HCT116 (cell line): ENCODE data around the gene SSB. TPM values are rescaled to one million over a fixed set of nuclear protein-coding genes. Genes with fewer than 3 reads are reported as not detected.

Experiments
- ATAC-seq: fragments of 200-7000 bp; cut with Tn5 transposase; 2 replicates; pipeline ENCODE4 v1.9.1; 2020; ENCODE audit warnings: mild to moderate bottlenecking, moderate library complexity
- BruUV-seq: library from RNA; stranded (reverse); fragments of 400-500 nt; replicated peaks from 2 replicates; lab custom pipeline; 2021; lab: Mats Ljungman, UMichigan
- CTCF ChIA-PET: fragments of 300-600 bp; sonication (Branson Sonifier 250); formaldehyde crosslinking; loops from one replicate; lab custom pipeline; 2021; ENCODE audit warnings: antibody characterized with exemption; lab: Charles Lee
- POLR2A ChIA-PET: fragments of 300-600, 350-600 bp; sonication (Branson Sonifier 250); formaldehyde crosslinking; loops from one replicate; lab custom pipeline; 2021; ENCODE audit warnings: antibody characterized with exemption; lab: Charles Lee
- RAD21 ChIA-PET, 2 experiments: fragments of 300-600 bp; sonication (Branson Sonifier 250); formaldehyde crosslinking; loops; one replicate each; lab custom pipeline; 2023; ENCODE audit warnings: low total read pairs in 2 of 2; ENCODE audit not compliant: uncharacterized antibody in 2 of 2, unreplicated experiment in 2 of 2, low non-redundant PET in 1 of 2; lab: Charles Lee
- DNase-seq: peaks from one replicate; pipeline ENCODE4 v3.0.0-alpha.2; 2010; ENCODE audit warnings: low read depth, low spot score
- H2AFZ ChIP-seq: fragments of 200-600 bp; shearing (Covaris generic), sonication (generic); 2 replicates; pipeline ENCODE4 v1.6.1; 2017; ENCODE audit warnings: low read depth, mixed run types, mixed read lengths, antibody characterized with exemption, low read length; ENCODE audit not compliant: poor library complexity, severe bottlenecking
- H3K27ac ChIP-seq: 2 replicates; pipeline ENCODE4 v1.5.1; 2012; ENCODE audit warnings: low read depth, low read length
- H3K27me3 ChIP-seq: fragments of 200-600 bp; sonication (generic); 2 replicates; pipeline ENCODE4 v1.6.1; 2016; ENCODE audit warnings: mixed run types, low read length, mixed read lengths; ENCODE audit not compliant: insufficient read depth
- H3K36me3 ChIP-seq, 2 experiments: fragments of 200-500 bp in 1 of 2; fragments of 200-600 bp in 1 of 2; sonication (Bioruptor generic) in 1 of 2; sonication (generic) in 1 of 2; 2 replicates each; pipeline versions ENCODE4 v1.5.1 to v1.6.1; 2014 to 2016; ENCODE audit warnings: low read length in 2 of 2, inconsistent platforms in 1 of 2, mixed read lengths in 1 of 2, mixed run types in 1 of 2; ENCODE audit not compliant: insufficient read depth in 2 of 2, control insufficient read depth in 1 of 2
- H3K4me1 ChIP-seq, 2 experiments: fragments of 200-600 bp in 1 of 2; sonication (generic) in 1 of 2; 2 replicates each; pipeline versions ENCODE4 v1.5.1 to v1.6.1; 2012 to 2017; ENCODE audit warnings: low read length in 2 of 2, inconsistent platforms in 1 of 2, mild to moderate bottlenecking in 1 of 2, mixed read lengths in 1 of 2, mixed run types in 1 of 2, moderate library complexity in 1 of 2; ENCODE audit not compliant: insufficient read depth in 2 of 2, control insufficient read depth in 1 of 2
- H3K4me2 ChIP-seq: fragments of 200-600 bp; sonication (generic); 2 replicates; pipeline ENCODE4 v1.6.1; 2017; ENCODE audit warnings: mixed run types, low read length, mixed read lengths
- H3K4me3 ChIP-seq, 2 experiments: fragments of 200-600 bp in 1 of 2; sonication (generic) in 1 of 2; replicated peaks in 1 of 2; 2 replicates each; pipeline ENCODE4 v1.5.1; 2011 to 2016; ENCODE audit warnings: low read length in 2 of 2, control low read depth in 1 of 2, low read depth in 1 of 2, mild to moderate bottlenecking in 1 of 2, mixed read lengths in 1 of 2, mixed run types in 1 of 2
- H3K79me2 ChIP-seq: fragments of 200-600 bp; sonication (generic); 2 replicates; pipeline ENCODE4 v1.6.1; 2017; ENCODE audit warnings: mild to moderate bottlenecking, mixed run types, low read length, moderate library complexity, mixed read lengths; ENCODE audit not compliant: insufficient read depth
- H3K9ac ChIP-seq: fragments of 200-600 bp; sonication (generic); 2 replicates; pipeline ENCODE4 v1.6.1; 2016; ENCODE audit warnings: low read length, mixed read lengths
- H3K9me2 ChIP-seq: fragments of 200-600 bp; sonication (generic), shearing (Covaris generic); 2 replicates; pipeline ENCODE4 v1.6.1; 2017; ENCODE audit warnings: mixed run types, mild to moderate bottlenecking, moderate library complexity; ENCODE audit not compliant: insufficient read depth
- H3K9me3 ChIP-seq, 2 experiments: fragments of 200-500 bp in 1 of 2; fragments of 200-600 bp in 1 of 2; sonication (Bioruptor generic) in 1 of 2; sonication (generic) in 1 of 2; 2 replicates each; pipeline ENCODE4 v1.6.1; 2014 to 2017; ENCODE audit warnings: low read length in 2 of 2, mixed read lengths in 2 of 2, inconsistent platforms in 1 of 2, low read depth in 1 of 2, mild to moderate bottlenecking in 1 of 2, mixed run types in 1 of 2, moderate library complexity in 1 of 2; ENCODE audit not compliant: control insufficient read depth in 1 of 2, insufficient read depth in 1 of 2
- H4K20me1 ChIP-seq: fragments of 200-600 bp; sonication (generic), shearing (Covaris generic); 2 replicates; pipeline ENCODE4 v1.6.1; 2017; ENCODE audit warnings: mixed run types, mild to moderate bottlenecking, moderate library complexity; ENCODE audit not compliant: insufficient read depth
- ATF3 ChIP-seq: IDR thresholded peaks from 2 replicates; pipeline ENCODE4 v1.6.1; 2012
- CBX3 ChIP-seq: IDR thresholded peaks from 2 replicates; pipeline ENCODE4 v1.6.1; 2012; ENCODE audit warnings: low read depth
- EGR1 ChIP-seq: IDR thresholded peaks from 2 replicates; pipeline ENCODE4 v1.6.1; 2012; ENCODE audit warnings: low read depth
- ELF1 ChIP-seq: IDR thresholded peaks from 2 replicates; pipeline ENCODE4 v1.6.1; 2012; ENCODE audit warnings: low read depth, borderline replicate concordance
- EZH2 ChIP-seq: fragments of 200-600 bp; sonication (generic); IDR thresholded peaks from 2 replicates; pipeline ENCODE4 v1.6.1; 2017; ENCODE audit warnings: antibody characterized with exemption, mixed run types
- FOSL1 ChIP-seq: IDR thresholded peaks from 2 replicates; pipeline ENCODE4 v1.6.1; 2012; ENCODE audit warnings: low read depth
- JUND ChIP-seq: IDR thresholded peaks from 2 replicates; pipeline ENCODE4 v1.6.1; 2012
- REST ChIP-seq: IDR thresholded peaks from 2 replicates; pipeline ENCODE4 v1.6.1; 2012; ENCODE audit warnings: low read depth
- SIN3A ChIP-seq: IDR thresholded peaks from 2 replicates; pipeline ENCODE4 v1.6.1; 2012; ENCODE audit warnings: low read depth
- SP1 ChIP-seq: IDR thresholded peaks from 2 replicates; pipeline ENCODE4 v1.6.1; 2012; ENCODE audit warnings: low read depth
- SRF ChIP-seq: IDR thresholded peaks from 2 replicates; pipeline ENCODE4 v1.6.1; 2012; ENCODE audit warnings: low read depth
- TCF7L2 ChIP-seq: IDR thresholded peaks from 2 replicates; pipeline ENCODE4 v1.7.0; 2011; ENCODE audit warnings: borderline replicate concordance, inconsistent platforms; ENCODE audit not compliant: insufficient read depth, insufficient read length; ENCODE audit errors: extremely low read depth
- ZFX ChIP-seq: fragments of 450-650 bp; IDR thresholded peaks from 2 replicates; pipeline ENCODE4 v1.6.1; 2017
- intact Hi-C: fragments of 100-400 bp; cut with micrococcal nuclease; formaldehyde crosslinking; loops from 2 replicates; pipeline ENCODE4 v1.10.0; 2022
- total RNA-seq: library from RNA; stranded (reverse); gene quantifications from one replicate; pipeline ENCODE4 v1.2.1, GENCODE V29; 2021; ENCODE audit not compliant: unreplicated experiment

Gene SSB
- total RNA-seq, 1 experiment from 2014 or later = 117 TPM

- H3K27me3 ChIP-seq = no peaks in the 10 kb centered on the region
- H3K9me3 ChIP-seq = no peaks in the 10 kb centered on the region
- ChIA-PET CTCF (no interaction called here), POLR2A (no interaction called here), RAD21 (no interaction called here)
- H3K79me2 ChIP-seq = no peaks in the 10 kb centered on the region
- H3K9ac ChIP-seq = no peak overlapping the region
- TF ChIP-seq CBX3 (no peak), EGR1 (no peak), SRF (no peak), ELF1 (no peak), SP1 (no peak), REST (no peak), FOSL1 (no peak)
- no peak for ATAC-seq
- no peak overlapping the region for H3K4me3 ChIP-seq
- DNase-seq = no peak
- no peaks in the 10 kb centered on the region for H3K36me3 ChIP-seq
- BruUV-seq = no TSS peak
- no peak overlapping the region for H3K4me2 ChIP-seq
- no peak overlapping the region for H3K27ac ChIP-seq
- no peaks in the 10 kb centered on the region for H4K20me1 ChIP-seq
- no peak overlapping the region for H2AFZ ChIP-seq
- no peaks in the 10 kb centered on the region for H3K9me2 ChIP-seq
- intact Hi-C loops = no loop called here
- no peaks in the 10 kb centered on the region for H3K4me1 ChIP-seq
These were observed 40.9 kb upstream of the SSB start for GRCh38 chr2:169757778-169758177.

- ChIA-PET POLR2A (no interaction called here), RAD21 (no interaction called here), CTCF (no interaction called here)
- ATAC-seq (no peak), DNase-seq (no peak)
- Histone ChIP-seq H3K9me3 (no peaks in the 10 kb centered on the region), H3K4me2 (no peak overlapping the region), H3K27me3 (no peaks in the 10 kb centered on the region), H3K4me1 (peaks cover 0 to 3% of the 10 kb centered on the region in 2 experiments; a peak in 1 of 4 replicates), H3K9ac (no peak overlapping the region), H3K4me3 (no peak overlapping the region), H3K36me3 (no peaks in the 10 kb centered on the region), H3K9me2 (no peaks in the 10 kb centered on the region), H3K27ac (no peak overlapping the region), H4K20me1 (no peaks in the 10 kb centered on the region), H2AFZ (no peak overlapping the region), H3K79me2 (no peaks in the 10 kb centered on the region)
- no TSS peak for BruUV-seq
- intact Hi-C loops = no loop called here
- TF ChIP-seq SRF (no peak), JUND (no peak), REST (no peak), EZH2 (no peak), SIN3A (no peak), ATF3 (no peak), SP1 (no peak), TCF7L2 (no peak), ZFX (no peak)
These were observed 38.7 kb upstream of the SSB start for GRCh38 chr2:169759987-169760386.
